NCI-H187 (cell line): ENCODE results near the gene ZNF580.

ENCODE experiments used
- DNase-seq, 2 experiments: peaks; one replicate each; lab custom pipeline; 2025; lab: John Stamatoyannopoulos, UW

Gene ZNF580

DNA sequence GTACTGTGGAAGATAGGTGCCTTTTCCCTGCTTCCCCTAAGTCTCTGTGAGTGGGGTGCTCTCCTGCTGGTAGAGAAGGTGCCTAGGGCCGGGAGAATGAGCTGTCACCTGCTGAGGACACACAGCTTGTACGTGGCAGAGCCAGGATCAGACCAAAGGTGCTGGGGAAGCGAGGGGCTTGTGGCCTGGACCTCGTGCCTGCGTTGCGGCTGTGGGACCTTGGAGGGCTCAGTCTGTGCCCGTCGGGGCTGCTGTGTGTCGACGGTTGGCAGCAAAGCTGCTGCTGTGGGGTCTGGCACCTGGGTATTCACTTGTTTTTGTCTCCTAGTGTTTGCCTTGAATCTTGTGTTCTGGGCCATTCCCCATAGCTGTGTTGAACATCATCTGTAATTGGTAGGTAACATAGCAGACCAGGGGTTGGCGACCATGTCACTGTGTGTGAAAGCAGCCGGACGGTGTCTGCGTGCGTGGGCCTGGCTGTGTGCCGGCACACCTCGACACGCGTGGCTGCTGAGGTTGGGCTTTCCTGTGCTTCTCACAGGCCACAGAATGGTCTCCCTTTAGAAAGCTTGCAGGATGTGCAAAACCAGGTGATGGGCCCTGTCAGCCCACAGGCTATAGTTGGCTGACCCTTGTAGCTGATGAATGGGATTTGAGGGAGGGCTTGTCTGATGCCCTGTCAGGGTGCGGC, 23.2 kb downstream of the ZNF580 start:
- DNase-seq = no peak

DNA sequence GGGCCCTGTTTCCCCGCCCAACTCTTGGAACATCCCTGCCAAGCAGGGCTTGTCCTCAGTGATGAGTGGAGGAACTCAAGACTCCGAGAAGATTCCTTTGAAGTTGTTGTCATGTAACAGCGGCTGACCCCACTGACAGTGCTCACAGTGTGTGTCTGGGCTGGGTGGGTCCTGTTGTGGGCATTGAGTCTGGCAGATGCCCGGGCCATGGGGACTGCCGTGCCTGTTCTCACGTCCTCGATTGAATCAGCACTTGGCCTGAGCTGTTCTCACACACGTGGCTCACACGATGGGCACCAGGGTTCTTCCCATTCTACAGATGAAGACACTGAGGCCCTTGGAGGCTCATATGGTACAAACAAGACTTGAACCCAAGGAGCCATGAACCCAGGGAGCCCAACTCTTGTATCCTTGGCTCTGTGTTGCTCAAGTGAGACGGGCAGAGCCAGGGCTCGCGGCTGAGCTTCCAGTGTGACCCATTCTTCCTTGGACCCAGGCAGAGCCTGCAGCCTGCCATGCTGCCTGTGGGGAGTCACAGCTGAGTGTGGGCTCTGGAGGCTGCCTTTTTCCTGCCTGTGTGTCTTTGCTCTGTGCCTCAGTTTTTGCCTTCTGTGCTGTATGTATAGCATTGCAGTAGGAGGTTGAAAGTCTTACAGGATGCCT, 25.7 kb downstream of the ZNF580 start:
- DNase-seq = no peak

DNA sequence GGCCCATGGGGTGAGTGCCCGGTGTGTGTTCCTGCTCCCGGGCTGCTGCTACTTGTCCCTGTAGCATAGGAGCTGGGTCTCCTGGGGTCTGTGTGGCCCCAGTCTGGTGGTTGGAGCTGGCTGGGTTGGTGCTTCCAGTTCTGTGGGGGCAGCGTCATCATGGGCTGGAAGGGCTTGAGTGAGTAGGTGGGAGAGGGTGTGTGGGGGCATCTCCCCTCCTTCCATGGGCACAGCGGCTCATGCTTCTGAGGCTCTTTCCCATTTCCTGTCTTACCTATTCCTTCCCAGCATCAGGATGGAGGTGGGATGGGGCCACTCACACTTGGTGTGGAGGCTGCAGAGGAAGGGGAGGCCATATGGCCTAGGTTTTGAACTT, 26.2 kb downstream of the ZNF580 start:
- DNase-seq = no peak

DNA sequence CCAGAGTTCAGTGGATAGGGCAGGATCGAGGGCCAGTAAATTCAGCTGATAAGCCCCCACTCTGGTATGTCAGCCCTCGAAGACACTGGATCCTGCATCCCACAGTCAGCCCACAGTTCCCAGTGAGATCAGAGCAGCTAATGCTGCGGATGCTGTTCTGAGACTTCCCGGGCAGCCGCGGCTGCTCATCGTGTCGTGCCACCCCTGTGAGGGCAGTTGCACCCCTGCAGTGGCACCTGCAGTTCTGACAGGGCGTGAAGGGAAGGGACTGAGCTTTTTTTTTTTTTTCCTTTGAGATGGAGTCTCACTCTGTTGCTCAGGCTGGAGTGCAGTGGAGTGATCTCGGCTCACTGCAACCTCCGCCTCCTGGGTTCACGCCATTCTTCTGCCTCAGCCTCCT, 26.7 kb downstream of the ZNF580 start:
- no peak for DNase-seq

DNA sequence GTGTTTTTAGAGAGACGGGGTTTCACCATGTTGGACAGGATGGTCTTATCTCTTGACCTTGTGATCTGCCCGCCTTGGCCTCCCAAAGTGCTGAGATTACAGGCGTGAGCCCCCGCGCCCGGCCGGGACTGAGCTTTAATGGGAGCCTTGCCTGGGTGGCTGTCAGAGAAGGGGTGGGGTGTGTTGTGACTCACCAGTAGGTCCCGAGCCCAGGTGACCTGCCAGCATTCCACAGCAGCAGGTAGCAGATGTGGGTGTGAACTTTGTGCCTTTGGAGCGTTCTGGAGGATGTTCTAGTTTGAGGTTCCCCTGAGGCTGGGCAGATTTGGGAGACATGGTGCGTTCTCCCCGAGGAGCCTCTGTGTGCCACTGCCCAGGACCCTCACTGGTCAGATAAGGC, 27.2 kb downstream of the ZNF580 start:
- DNase-seq = no peak

DNA sequence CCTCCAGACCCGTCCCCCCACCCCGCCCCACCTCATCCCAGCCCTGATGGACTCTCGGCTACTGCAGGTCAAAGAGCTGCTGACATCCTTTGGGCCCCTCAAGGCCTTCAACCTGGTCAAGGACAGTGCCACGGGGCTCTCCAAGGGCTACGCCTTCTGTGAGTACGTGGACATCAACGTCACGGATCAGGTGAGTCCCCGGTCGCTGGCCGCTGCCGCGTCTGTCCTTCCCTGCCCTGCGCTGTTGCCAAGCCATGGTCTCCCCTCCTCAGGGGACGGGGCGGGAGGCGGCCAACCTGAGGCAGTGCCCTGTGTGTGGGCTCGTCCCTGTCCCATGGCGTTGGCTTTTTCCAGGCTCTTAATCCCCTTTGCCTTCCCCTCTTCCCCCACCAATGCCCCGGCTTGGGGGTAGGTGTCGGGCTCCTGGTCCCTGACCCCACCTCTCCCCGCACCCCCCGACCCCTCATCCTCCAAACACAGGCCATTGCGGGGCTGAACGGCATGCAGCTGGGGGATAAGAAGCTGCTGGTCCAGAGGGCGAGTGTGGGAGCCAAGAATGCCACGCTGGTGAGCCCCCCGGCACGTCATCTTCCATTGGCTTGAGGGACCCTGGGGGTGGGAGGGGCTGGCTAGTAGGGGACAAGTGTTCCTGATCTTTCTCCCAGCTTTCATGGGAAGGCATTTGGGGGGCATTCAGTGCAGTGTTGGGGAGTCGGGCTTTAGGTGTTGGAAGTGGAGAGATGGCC, 28.0 kb downstream of the ZNF580 start:
- DNase-seq = no peak

DNA sequence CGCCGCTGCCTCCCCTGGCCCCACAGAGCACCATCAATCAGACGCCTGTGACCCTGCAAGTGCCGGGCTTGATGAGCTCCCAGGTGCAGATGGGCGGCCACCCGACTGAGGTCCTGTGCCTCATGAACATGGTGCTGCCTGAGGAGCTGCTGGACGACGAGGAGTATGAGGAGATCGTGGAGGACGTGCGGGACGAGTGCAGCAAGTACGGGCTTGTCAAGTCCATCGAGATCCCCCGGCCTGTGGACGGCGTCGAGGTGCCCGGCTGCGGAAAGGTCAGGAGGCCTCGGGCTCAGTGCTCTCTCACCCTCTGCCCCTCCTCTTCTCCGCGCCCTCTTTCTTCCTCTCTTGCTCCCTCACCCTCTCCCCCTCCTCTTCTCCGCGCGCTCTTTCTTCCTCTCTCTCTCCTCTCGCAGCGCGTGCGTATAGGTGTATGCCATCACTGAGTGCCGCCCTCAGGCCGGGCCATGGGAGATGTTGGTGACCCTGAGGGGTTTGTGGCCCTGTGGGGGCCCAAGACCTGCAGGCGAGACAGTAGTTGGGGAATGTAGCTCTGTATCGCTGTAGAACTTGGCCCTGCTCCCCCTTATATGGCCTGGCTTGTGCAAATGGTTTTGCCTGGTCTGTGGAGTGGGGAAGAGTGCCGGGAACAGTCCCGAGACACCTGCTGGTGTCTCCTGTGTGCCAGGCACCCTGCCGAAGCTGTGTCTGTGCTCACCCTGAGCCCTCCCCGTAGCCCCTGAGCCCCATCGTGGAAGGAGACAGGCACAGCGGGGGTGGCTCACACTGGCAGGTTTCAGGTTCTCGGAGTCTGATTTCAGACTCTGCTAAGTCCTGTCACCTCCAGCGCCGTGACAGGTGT, 28.8 kb downstream of the ZNF580 start:
- no peak for DNase-seq

DNA sequence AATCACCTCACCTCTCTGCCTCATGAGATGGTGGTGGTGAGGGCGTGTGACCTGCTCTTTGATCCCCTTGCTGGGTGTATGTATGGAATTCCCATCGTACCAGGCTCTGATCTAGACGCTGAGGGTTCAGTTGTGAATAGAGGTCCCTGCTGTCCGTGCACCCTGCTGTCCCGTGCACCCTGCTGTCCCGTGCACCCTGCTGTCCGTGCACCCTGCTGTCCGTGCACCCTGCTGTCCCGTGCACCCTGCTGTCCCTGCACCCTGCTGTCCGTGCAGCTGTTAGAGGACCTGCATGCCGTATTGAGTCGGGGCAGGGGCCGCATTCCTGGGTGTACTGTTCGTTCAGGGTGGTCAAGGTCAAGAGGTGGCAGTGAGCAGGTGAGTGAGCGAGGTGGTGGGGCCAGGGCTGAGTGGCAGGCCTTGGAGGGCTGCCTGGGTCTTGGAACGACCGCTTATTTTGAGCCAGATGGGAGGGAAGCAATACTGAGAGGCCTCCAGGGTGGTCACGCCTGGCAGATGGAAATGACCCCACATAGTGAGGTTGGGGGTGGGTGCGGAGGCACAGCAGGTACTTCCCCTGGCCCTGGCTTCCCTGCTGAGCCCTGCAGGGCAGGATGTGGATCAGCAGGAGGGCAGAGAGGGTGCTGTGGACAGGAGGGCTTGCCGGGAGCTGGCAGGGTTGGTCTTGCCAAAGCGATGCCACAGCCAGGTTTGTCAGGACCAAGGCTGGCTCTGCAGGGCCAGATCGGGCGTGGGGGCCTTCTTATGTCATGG, 29.7 kb downstream of the ZNF580 start:
- DNase-seq = no peak

DNA sequence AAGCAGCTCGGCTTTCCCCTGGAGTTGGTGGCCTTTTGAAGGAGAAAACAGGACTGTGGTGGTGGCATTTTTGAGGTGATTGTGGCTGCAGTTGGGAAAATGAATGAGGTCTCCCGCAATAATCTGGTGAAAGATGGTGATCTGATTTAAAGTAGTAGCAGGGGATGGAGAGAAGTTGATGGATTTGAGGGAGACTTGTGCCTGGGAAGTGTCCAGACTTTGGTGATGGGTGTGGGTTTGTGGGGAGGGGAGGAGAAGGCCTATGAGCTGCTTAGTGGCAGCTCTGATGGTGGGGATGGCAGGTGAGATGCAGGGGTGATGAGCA, 30.2 kb downstream of the ZNF580 start:
- no peak for DNase-seq

DNA sequence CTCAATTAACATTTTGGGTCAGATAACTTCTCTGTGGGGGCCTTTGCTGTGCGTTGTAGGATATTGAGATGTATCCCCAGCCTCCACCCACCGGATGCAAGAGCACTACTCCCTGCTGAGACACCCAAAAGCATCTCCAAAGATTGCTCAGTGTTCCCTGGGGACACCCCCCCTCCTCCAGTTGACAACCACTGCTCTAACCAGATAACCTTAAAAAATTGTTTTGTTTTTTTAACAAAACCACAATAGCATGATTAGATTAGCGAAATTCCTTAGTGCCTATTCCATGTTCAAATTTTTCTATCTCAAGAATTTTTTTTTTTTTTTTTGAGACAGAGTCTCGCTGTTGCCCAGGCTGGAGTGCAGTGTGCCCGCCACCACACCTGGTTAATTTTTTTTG, 31.6 kb downstream of the ZNF580 start:
- no peak for DNase-seq

DNA sequence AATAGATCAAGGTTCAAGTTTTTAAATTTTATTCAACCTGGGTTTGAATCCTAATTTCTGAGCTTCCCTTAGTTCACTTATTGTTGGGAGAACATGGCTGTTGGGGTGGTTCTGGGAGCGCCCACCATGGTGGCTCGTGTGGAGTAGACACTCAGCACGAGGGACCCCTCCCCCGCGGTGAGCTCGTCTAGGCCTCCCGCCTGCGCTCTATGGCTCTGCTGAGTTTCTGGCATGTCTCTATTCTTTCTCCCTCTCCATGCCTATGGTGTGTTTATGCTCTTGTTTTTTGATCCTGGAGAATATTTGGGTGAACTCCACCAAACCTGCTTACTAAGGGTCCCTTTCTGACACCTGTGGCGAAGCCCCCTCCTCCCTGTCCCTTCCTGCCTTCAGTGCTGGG, 32.7 kb downstream of the ZNF580 start:
- no peak for DNase-seq

DNA sequence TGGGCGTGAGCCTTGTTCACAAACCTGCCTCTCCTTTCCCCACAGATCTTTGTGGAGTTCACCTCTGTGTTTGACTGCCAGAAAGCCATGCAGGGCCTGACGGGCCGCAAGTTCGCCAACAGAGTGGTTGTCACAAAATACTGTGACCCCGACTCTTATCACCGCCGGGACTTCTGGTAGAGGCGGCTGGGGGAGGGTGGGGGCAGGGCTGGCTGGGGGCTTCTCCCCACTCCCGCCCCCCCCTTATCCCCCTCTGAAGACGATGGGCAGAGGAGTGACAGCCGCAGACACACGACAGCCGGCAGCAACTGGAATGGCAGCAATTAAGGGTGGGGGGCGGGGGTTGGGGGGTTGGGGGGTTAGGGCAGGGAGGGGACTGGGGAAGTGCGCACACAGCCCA, 33.1 kb downstream of the ZNF580 start:
- no peak for DNase-seq

DNA sequence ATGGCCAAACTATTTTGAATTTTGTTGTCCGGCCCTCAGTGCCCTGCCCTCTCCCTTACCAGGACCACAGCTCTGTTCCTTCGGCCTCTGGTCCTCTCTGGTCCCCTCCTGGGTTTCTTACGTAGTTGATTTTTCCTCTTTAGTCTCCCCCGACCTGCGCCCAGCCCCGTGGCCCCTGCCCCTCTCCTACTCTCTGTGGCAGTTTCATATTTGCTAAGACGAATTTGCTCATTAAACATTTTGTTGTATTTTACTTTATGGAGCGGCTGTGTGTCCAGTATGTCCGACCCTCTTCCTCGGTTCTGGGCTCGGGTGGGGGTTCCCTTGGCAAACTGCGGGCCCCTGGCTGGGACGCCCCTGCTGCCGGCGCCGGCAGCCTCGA, 33.6 kb downstream of the ZNF580 start:
- no peak for DNase-seq

DNA sequence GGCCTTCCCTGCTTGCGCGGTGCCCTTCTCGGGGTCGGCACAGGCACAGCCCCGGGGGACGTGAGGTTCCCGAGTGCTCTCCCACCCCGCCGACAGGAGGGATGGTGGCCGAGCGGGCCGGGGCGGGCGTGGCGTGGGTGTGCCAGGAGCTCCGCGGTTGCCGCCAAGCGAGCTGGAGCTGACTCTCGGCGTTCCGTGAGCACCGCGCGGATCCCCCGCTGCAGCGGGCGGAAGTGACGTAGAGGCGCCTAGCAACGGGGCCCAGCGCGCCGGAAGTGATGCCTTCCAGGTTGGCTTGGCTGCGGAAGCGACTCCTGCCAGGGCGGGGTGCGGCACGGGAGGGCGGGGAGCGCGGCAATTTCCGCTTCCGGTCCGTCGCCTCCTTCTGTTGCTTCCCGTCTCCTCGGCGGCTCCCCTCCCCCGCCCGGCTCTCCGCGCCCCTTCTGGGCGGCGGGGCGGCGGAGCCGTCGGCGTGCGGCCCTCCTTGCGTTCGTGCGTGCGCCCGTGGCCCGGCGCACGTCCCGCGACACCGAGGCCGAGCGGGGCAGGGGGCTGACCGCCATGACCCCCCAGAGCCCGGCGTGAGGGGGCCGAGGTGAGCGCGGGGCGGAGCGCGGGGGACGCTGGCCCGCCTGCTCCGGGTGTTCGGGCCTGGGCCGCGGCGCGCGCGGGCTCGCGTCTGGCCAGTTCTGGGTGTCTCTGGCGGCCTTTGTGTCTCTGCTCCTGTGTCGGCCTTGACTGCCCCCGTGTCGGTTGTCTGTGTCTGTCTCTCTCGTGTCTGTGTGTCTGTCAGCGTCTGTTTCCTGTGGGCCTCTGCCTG, 34.2 kb downstream of the ZNF580 start, which contains the start of gene EPN1:
TSS of gene EPN1 (plus strand) at position 386 of the 820 bp plus-strand sequence. CDS start 3,402 bp downstream, outside the sequence.
- peak; percentile 91 to 96 for DNase-seq

DNA sequence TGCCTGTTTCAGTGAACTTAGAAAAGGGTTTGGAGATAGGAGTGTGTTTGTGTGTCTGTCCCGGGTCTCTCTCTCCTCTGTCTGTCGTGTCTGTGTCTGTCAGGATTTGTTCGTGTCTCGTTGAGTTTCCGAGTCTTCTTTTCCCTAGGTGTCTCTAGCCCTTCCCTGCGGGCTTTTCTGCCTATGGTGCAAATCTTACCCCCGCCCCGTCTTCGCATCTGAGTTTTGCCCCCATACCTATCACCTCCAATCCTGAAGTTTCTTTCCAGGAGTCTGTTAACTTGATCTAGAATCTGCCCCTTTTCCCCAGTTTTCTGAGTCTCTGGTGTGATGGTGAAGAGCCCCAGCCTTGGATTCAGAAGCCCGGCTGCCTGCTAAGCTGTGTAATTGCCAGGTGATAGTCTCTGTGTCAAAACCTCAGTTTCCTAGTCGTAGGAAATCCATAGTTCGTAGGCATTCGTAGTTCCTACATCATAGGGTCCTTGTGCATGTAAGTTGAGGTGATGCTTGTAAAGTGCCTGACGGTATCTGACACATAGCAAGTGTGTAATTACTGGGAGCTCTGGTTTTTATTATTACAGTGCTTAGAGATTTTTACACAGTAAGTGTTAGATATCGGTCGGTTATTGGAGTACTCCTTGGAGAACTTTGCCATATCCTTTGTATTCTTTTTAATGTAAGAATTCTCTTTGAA, 35.0 kb downstream of the ZNF580 start:
- DNase-seq = no peak

DNA sequence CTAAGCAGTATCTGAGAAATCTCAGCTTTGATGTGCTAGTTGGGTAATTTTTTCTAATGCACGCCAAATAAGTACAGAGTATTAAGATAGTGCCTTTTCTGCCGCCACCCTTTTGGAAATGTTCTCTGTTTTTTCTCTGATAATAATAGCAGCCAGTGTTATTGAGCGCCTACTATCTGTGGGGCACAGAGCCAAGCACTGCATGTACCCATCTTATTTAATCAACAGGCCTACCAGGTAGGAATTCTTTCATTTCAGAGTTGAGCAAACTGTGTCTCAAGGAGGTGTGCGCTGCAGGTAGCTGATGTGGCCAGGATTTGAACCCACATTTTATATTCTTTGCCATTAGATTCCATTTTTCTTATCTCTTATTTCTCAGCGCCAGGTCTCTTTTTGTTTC, 35.6 kb downstream of the ZNF580 start:
- DNase-seq = no peak

DNA sequence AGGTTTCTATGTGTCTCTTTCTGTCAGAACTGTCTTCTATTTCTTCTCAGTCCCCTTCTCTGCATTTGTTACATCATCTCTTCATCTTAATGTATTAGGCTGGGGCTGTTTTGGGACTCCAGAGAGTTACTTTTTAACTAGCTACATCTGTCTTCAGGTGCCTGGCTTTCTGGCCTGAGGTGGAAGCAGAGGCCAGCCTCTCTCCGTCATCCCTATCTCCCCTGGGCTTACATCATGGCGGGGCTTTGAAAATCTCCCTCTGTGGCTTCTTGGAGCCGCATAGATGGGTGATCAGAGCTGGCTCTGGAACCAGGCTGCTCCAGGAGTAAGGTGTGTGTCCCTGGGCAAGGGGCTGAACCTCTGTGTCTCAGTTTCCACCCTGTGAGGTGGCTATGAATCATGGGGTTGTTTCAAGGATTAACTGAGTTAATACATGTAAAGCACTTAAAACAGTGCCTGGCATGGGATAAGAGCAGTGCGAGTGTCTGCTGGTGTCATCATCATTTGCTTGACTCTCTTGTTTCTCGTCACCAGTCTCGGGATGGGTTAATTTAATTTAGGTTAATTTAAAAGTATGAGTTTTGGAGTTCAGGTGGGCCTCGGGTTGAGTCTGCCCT, 36.2 kb downstream of the ZNF580 start:
- DNase-seq = no peak

DNA sequence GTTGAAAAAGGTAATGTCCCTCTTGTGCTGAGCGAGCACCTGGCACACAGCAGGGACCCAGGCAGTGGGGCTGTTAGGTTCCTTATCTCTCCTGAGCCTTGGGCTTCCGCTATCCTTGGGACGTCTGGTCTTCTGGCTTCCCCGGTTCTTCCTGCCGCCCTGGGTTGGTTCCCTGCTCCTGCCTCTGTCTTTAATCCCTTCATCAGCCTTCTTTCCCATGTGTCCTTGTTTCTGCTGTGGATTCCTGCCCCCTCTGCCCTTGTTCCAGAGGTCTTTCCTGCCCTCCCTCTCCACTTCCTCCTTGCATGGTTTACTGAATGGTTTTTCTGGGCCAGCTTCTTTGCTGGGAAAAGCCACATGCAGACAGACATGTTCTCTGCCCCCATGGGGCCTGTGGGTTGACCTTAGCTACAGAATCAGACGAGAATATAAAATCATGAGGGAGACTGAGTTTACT, 36.8 kb downstream of the ZNF580 start:
- DNase-seq = no peak

DNA sequence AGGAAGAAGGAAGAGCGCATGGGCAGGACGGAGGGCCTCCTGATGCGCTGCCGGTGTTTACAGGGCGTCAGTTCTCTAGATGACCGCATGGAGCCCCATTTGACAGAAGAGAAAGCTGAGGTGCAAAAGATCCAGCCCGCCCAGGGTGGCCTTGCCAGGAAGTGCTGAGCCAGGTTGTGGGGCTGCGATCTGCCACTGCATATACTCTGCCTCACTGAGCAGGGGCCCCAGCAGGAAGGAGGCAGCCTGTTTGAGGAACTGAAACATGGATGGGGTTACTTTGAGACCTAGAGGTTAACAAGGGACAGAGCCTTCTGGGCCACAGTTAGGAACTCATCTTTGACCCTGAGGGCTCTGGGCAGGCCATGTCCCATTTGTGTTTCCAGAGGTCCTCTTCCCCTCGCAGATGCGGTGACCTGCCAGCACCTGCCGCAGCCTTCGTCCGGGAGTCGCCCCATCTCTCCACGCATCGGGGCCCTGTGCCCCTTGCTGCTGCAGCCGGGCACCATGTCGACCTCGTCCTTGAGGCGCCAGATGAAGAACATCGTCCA, 37.4 kb downstream of the ZNF580 start:
- DNase-seq = no peak
